IMR-90 (cell line): ENCODE results near the gene ARMH4. TPM values are rescaled to one million over a fixed set of nuclear protein-coding genes. Genes with fewer than 3 reads are reported as not detected.

ENCODE experiments used
- ATAC-seq: fragments of 200-7000 bp; cut with Tn5 transposase; 2 replicates; pipeline ENCODE4 v1.9.1; 2020; ENCODE audit warnings: low read depth, mild to moderate bottlenecking, moderate library complexity
- BruUV-seq: library from RNA; stranded (reverse); fragments of 400-500 nt; replicated peaks from 2 replicates; lab custom pipeline; 2021; lab: Mats Ljungman, UMichigan
- CTCF ChIA-PET: fragments of 300-600 bp; formaldehyde crosslinking; extraction: SDS; loops from one replicate; lab custom pipeline; 2021; ENCODE audit warnings: antibody characterized with exemption; lab: Yijun Ruan, JAX
- POLR2A ChIA-PET: fragments of 300-600 bp; sonication (Branson Sonifier 250); formaldehyde crosslinking; loops from one replicate; lab custom pipeline; 2022; ENCODE audit warnings: antibody characterized with exemption; ENCODE audit not compliant: unreplicated experiment; lab: Charles Lee
- DNase-seq: peaks from one replicate; pipeline ENCODE4 v3.0.0; 2013
- H2AFZ ChIP-seq: replicated peaks from 2 replicates; pipeline ENCODE3; 2013; ENCODE audit warnings: low read length, mild to moderate bottlenecking; ENCODE audit not compliant: poor library complexity
- H2AK5ac ChIP-seq: 2 replicates; pipeline ENCODE4 v1.6.1; 2013; ENCODE audit warnings: low read depth, low read length, inconsistent platforms
- H2AK9ac ChIP-seq: replicated peaks from 2 replicates; pipeline ENCODE3; 2013; ENCODE audit warnings: mild to moderate bottlenecking, low read depth, low read length, moderate library complexity; ENCODE audit not compliant: poor library complexity
- H2BK120ac ChIP-seq: 2 replicates; pipeline ENCODE4 v1.6.1; 2013; ENCODE audit warnings: low read depth, low read length, inconsistent platforms
- H2BK15ac ChIP-seq: 3 replicates; pipeline ENCODE4 v1.6.1; 2013; ENCODE audit warnings: low read depth, low read length, inconsistent platforms
- H2BK20ac ChIP-seq: 2 replicates; pipeline ENCODE4 v1.6.1; 2013; ENCODE audit warnings: low read depth, mild to moderate bottlenecking, inconsistent platforms, low read length, moderate library complexity
- H2BK5ac ChIP-seq: 2 replicates; pipeline ENCODE4 v1.6.1; 2013; ENCODE audit warnings: mild to moderate bottlenecking, low read depth, low read length, inconsistent platforms; ENCODE audit not compliant: poor library complexity, severe bottlenecking
- H3K14ac ChIP-seq: replicated peaks from 2 replicates; pipeline ENCODE4 v1.6.1; 2013; ENCODE audit warnings: low read depth, low read length, inconsistent platforms
- H3K18ac ChIP-seq: 2 replicates; pipeline ENCODE4 v1.6.1; 2013; ENCODE audit warnings: low read depth, low read length, control low read depth
- H3K23ac ChIP-seq: 2 replicates; pipeline ENCODE4 v1.6.1; 2013; ENCODE audit warnings: low read depth, low read length, inconsistent platforms
- H3K27ac ChIP-seq: 2 replicates; pipeline ENCODE4 v1.5.1; 2013; ENCODE audit warnings: mild to moderate bottlenecking, control low read depth, low read length; ENCODE audit not compliant: insufficient read depth
- H3K27me3 ChIP-seq: 2 replicates; pipeline ENCODE4 v1.6.1; 2013; ENCODE audit warnings: low read length; ENCODE audit not compliant: control insufficient read depth, insufficient read depth
- H3K36me3 ChIP-seq: 2 replicates; pipeline ENCODE4 v1.6.1; 2013; ENCODE audit warnings: low read length, mixed read lengths; ENCODE audit not compliant: control insufficient read depth, insufficient read depth
- H3K4ac ChIP-seq: 2 replicates; pipeline ENCODE4 v1.6.1; 2013; ENCODE audit warnings: low read depth, low read length, inconsistent platforms
- H3K4me1 ChIP-seq: 2 replicates; pipeline ENCODE4 v1.6.1; 2013; ENCODE audit warnings: low read length, mixed read lengths; ENCODE audit not compliant: control insufficient read depth, insufficient read depth
- H3K4me2 ChIP-seq: 2 replicates; pipeline ENCODE4 v1.6.1; 2013; ENCODE audit warnings: low read depth, mild to moderate bottlenecking, control low read depth, low read length, moderate library complexity
- H3K4me3 ChIP-seq: 2 replicates; pipeline ENCODE4 v1.5.1; 2013; ENCODE audit warnings: low read depth, mild to moderate bottlenecking, control low read depth, low read length, moderate library complexity; ENCODE audit not compliant: insufficient read depth
- H3K56ac ChIP-seq: 2 replicates; pipeline ENCODE4 v1.6.1; 2013; ENCODE audit warnings: low read length, inconsistent platforms; ENCODE audit not compliant: insufficient read depth; ENCODE audit errors: extremely low read depth
- H3K79me1 ChIP-seq, 2 experiments: 2 replicates each; pipeline ENCODE4 v1.6.1; 2013; ENCODE audit warnings: low read length in 2 of 2, inconsistent platforms in 1 of 2, low read depth in 1 of 2
- H3K9ac ChIP-seq: 2 replicates; pipeline ENCODE4 v1.6.1; 2013; ENCODE audit warnings: low read depth, low read length, control low read depth
- H3K9me1 ChIP-seq: 2 replicates; pipeline ENCODE4 v1.6.1; 2013; ENCODE audit warnings: low read length, inconsistent platforms; ENCODE audit not compliant: insufficient read depth
- H3K9me3 ChIP-seq: 2 replicates; pipeline ENCODE4 v1.6.1; 2013; ENCODE audit warnings: low read length; ENCODE audit not compliant: control insufficient read depth, insufficient read depth
- H4K20me1 ChIP-seq: 2 replicates; pipeline ENCODE4 v1.6.1; 2013; ENCODE audit warnings: low read length, inconsistent platforms; ENCODE audit not compliant: insufficient read depth
- H4K5ac ChIP-seq: 2 replicates; pipeline ENCODE4 v1.6.1; 2013; ENCODE audit warnings: mild to moderate bottlenecking, low read depth, low read length, control low read depth
- H4K8ac ChIP-seq, 2 experiments: 2 replicates each; pipeline ENCODE4 v1.6.1; 2013; ENCODE audit warnings: low read depth in 2 of 2, low read length in 2 of 2, control low read depth in 1 of 2, inconsistent platforms in 1 of 2
- H4K91ac ChIP-seq: 2 replicates; pipeline ENCODE4 v1.6.1; 2013; ENCODE audit warnings: low read depth, low read length, inconsistent platforms; ENCODE audit not compliant: insufficient read depth
- BHLHE40 ChIP-seq: fragments of 150-350 bp; IDR thresholded peaks from 2 replicates; pipeline ENCODE4 v1.6.1; 2016; ENCODE audit warnings: mild to moderate bottlenecking, low read depth, low read length
- CEBPB ChIP-seq: IDR thresholded peaks from 2 replicates; pipeline ENCODE4 v1.6.1; 2012; ENCODE audit warnings: low read depth, low read length, improper control_type of control experiment
- CHD1 ChIP-seq: IDR thresholded peaks from 2 replicates; pipeline ENCODE4 v1.6.1; 2012; ENCODE audit warnings: low read depth, low read length, improper control_type of control experiment
- FOS ChIP-seq: fragments of 150-350 bp; IDR thresholded peaks from 2 replicates; pipeline ENCODE4 v1.6.1; 2016; ENCODE audit warnings: low read depth, low read length
- MAFK ChIP-seq: IDR thresholded peaks from 2 replicates; pipeline ENCODE4 v1.6.1; 2012; ENCODE audit warnings: low read depth, low read length, improper control_type of control experiment
- MAZ ChIP-seq: IDR thresholded peaks from 2 replicates; pipeline ENCODE4 v1.6.1; 2012; ENCODE audit warnings: low read depth, mild to moderate bottlenecking, low read length, improper control_type of control experiment, moderate library complexity, borderline replicate concordance
- MXI1 ChIP-seq: IDR thresholded peaks from 2 replicates; pipeline ENCODE4 v1.6.1; 2012; ENCODE audit warnings: low read depth, mild to moderate bottlenecking, low read length, moderate library complexity, borderline replicate concordance
- NFE2L2 ChIP-seq: fragments of 150-350 bp; IDR thresholded peaks from 2 replicates; pipeline ENCODE4 v1.6.1; 2016; ENCODE audit warnings: low read depth, mild to moderate bottlenecking, low read length
- POLR2A ChIP-seq: IDR thresholded peaks from 2 replicates; pipeline ENCODE4 v1.6.1; 2012; ENCODE audit warnings: mild to moderate bottlenecking, low read depth, low read length
- RAD21 ChIP-seq: IDR thresholded peaks from 2 replicates; pipeline ENCODE4 v1.6.1; 2012; ENCODE audit warnings: low read length, improper control_type of control experiment
- SMC3 ChIP-seq: fragments of 150-350 bp; IDR thresholded peaks from 2 replicates; pipeline ENCODE4 v1.6.1; 2016; ENCODE audit warnings: low read depth, mild to moderate bottlenecking, antibody characterized with exemption, low read length, moderate library complexity
- WGBS, 2 experiments: methylation state at CpG; one replicate each; pipeline versions ENCODE4 v1.1.5 to v1.1.7; 2013; ENCODE audit warnings: missing lambda C conversion rate in 2 of 2; ENCODE audit not compliant: insufficient read length in 1 of 2; ENCODE audit errors: extremely low coverage in 2 of 2; 5-methylcytosine and 5-hydroxymethylcytosine counted together
- dilution Hi-C: fragments of 300-500 bp; cut with HindIII; formaldehyde crosslinking; loops from one replicate; pipeline ENCODE4 v1.14.3; 2018; ENCODE audit warnings: low sequenced_read_pairs; ENCODE audit not compliant: unreplicated experiment
- in situ Hi-C: fragments of 300-500 bp; cut with MboI; formaldehyde crosslinking; loops from 3 replicates; pipeline ENCODE4 v1.14.3; 2019; ENCODE audit warnings: low sequenced_read_pairs, inconsistent platforms, mixed read lengths
- intact Hi-C: fragments of 100-400 bp; cut with micrococcal nuclease; formaldehyde crosslinking; loops from 2 replicates; pipeline ENCODE4 v1.10.0; 2022
- polyA plus RNA-seq, 3 experiments: library from polyadenylated mRNA; depleted of rRNA; stranded (reverse); fragments of >200 nt; gene quantifications; 2 replicates each; pipeline ENCODE4 v1.2.3, GENCODE V29; 2012; ENCODE audit warnings: low replicate concordance in 1 of 3
- total RNA-seq: library from RNA; depleted of rRNA; stranded (reverse); fragments of >200 nt; gene quantifications from 2 replicates; pipeline ENCODE4 v1.2.3, GENCODE V29; 2012
- TF ChIP-seq, protein P1 (sequence below): fragments of 150-350 bp; IDR thresholded peaks from 2 replicates; pipeline ENCODE4 v1.6.1; 2017; ENCODE audit warnings: mild to moderate bottlenecking, antibody characterized with exemption, low read length, low read depth
- TF ChIP-seq, protein P2 (sequence below): conservative IDR thresholded peaks from 2 replicates; pipeline ENCODE4 v1.5.1; 2012; ENCODE audit warnings: mild to moderate bottlenecking, low read depth, low read length, improper control_type of control experiment

The ARMH4 gene
- total and polyA plus RNA-seq, 2 of the 4 experiments (the other 2 are of a cell fraction): 4.6 to 5.6 TPM

DNA sequence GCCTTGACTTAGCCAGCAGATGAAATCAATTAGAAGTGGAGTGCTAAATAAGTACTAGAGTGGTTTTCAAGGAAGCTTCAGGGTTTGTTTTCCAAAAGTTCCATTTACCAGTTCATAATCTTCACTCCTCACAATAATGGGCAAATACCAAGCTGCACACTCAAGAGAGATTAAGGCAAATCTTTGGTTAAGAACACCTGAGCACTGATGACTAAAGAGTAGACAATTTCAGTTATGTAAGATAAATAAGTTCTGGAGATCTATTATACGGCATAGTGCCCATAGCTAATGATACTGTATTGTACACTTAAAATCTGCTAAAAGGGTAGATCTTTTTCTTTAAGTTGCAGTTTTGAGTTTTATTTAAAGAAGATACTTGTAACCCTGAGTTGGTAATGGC lies 125.0 kb downstream of the ARMH4 start:
- H3K27me3 ChIP-seq: no peaks in the 10 kb centered on the region
- CTCF ChIA-PET: no interaction called here

More for the DNA sequence above, 125.0 kb downstream of the ARMH4 start:
- dilution Hi-C loops: no loop called here
- H3K23ac ChIP-seq: no peak overlapping the region
- no peak overlapping the region for H2BK15ac ChIP-seq
- in situ Hi-C loops: no loop called here
- intact Hi-C loops: no loop called here
- no peaks in the 10 kb centered on the region for H3K4me1 ChIP-seq
- no peak overlapping the region for H3K27ac ChIP-seq
- H3K4me2 ChIP-seq: no peak overlapping the region
- H3K14ac ChIP-seq: no peak overlapping the region
- POLR2A ChIA-PET: no interaction called here
- H2AK5ac ChIP-seq: no peak overlapping the region
- WGBS, 2 experiments: no CpG with 5 or more reads among the region's 1 CpG
- H3K4ac ChIP-seq: no peak overlapping the region
- no peaks in the 10 kb centered on the region for H3K9me1 ChIP-seq
- no TSS peak for BruUV-seq
- no peak overlapping the region for H2BK120ac ChIP-seq
- TF ChIP-seq FOS: no peak
- TF ChIP-seq, protein P1, sequence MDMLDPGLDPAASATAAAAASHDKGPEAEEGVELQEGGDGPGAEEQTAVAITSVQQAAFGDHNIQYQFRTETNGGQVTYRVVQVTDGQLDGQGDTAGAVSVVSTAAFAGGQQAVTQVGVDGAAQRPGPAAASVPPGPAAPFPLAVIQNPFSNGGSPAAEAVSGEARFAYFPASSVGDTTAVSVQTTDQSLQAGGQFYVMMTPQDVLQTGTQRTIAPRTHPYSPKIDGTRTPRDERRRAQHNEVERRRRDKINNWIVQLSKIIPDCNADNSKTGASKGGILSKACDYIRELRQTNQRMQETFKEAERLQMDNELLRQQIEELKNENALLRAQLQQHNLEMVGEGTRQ: no peak
- no peak for TF ChIP-seq SMC3
- TF ChIP-seq MAZ: no peak
- no peak for TF ChIP-seq POLR2A
- TF ChIP-seq NFE2L2: no peak
- TF ChIP-seq, protein P2, sequence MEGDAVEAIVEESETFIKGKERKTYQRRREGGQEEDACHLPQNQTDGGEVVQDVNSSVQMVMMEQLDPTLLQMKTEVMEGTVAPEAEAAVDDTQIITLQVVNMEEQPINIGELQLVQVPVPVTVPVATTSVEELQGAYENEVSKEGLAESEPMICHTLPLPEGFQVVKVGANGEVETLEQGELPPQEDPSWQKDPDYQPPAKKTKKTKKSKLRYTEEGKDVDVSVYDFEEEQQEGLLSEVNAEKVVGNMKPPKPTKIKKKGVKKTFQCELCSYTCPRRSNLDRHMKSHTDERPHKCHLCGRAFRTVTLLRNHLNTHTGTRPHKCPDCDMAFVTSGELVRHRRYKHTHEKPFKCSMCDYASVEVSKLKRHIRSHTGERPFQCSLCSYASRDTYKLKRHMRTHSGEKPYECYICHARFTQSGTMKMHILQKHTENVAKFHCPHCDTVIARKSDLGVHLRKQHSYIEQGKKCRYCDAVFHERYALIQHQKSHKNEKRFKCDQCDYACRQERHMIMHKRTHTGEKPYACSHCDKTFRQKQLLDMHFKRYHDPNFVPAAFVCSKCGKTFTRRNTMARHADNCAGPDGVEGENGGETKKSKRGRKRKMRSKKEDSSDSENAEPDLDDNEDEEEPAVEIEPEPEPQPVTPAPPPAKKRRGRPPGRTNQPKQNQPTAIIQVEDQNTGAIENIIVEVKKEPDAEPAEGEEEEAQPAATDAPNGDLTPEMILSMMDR: no peak
- no peak for TF ChIP-seq MXI1
- no peak for TF ChIP-seq BHLHE40
- TF ChIP-seq MAFK: no peak
- TF ChIP-seq CHD1: no peak
- TF ChIP-seq RAD21: no peak
- no peak for TF ChIP-seq CEBPB
- H2BK20ac ChIP-seq: no peak overlapping the region
- no peaks in the 10 kb centered on the region for H4K20me1 ChIP-seq
- no peak overlapping the region for H4K91ac ChIP-seq
- H4K5ac ChIP-seq: no peak overlapping the region
- no peak overlapping the region for H4K8ac ChIP-seq
- H2AK9ac ChIP-seq: no peak overlapping the region
- no peak overlapping the region for H3K9ac ChIP-seq
- H3K36me3 ChIP-seq: no peaks in the 10 kb centered on the region
- ATAC-seq (no peak), DNase-seq (no peak)
- no peak overlapping the region for H2BK5ac ChIP-seq
- H3K9me3 ChIP-seq: no peaks in the 10 kb centered on the region
- H2AFZ ChIP-seq: no peak overlapping the region
- H3K79me1 ChIP-seq: no peaks in the 10 kb centered on the region
- no peak overlapping the region for H3K18ac ChIP-seq
- no peak overlapping the region for H3K4me3 ChIP-seq
- no peak overlapping the region for H3K56ac ChIP-seq
